Epithelial cell of proximal tubule (primary cell): ENCODE measurements around the gene ACACB. TPM values are rescaled to one million over a fixed set of nuclear protein-coding genes. Genes with fewer than 3 reads are reported as not detected.

ENCODE experiments used
- DNase-seq: peaks from one replicate; pipeline ENCODE4 v3.0.0-alpha.2; 2011; ENCODE audit warnings: low read depth
- H3K4me3 ChIP-seq: 2 replicates; pipeline ENCODE4 v1.5.1; 2011; ENCODE audit warnings: low read depth, mild to moderate bottlenecking, low read length
- CTCF ChIP-seq: conservative IDR thresholded peaks from 2 replicates; pipeline ENCODE4 v1.5.1; 2012; ENCODE audit warnings: low read depth, mild to moderate bottlenecking, low read length
- total RNA-seq: library from RNA; depleted of rRNA; stranded (reverse); fragments of >200 nt; gene quantifications from 2 replicates; pipeline ENCODE4 v1.2.3, GENCODE V29; 2015

Gene ACACB
- total RNA-seq, 1 donor from 2014 or later, result 26.5 TPM

DNA sequence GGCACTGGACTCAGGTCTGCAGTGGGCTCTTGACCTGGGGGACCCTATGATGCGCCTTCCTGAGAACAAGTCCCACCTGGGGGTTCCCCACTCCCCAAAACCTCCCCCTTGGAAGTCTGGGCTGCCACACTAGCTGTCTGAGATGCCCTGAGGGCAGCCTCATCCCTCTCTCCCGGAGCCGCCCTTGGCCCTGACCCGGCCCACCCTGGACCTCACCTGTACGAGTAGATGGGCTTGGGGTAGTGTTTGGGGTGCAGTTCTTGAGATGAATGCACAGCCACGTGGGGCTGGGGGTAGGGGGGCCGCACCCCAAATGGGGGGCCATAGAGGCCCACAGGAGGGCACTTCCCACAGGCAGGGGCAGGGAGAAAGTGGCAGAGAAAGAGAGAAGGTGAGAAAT lies 170.8 kb downstream of the ACACB start:
- H3K4me3 ChIP-seq, result no peak overlapping the region
- no peak for DNase-seq
- TF ChIP-seq CTCF, result no peak

DNA sequence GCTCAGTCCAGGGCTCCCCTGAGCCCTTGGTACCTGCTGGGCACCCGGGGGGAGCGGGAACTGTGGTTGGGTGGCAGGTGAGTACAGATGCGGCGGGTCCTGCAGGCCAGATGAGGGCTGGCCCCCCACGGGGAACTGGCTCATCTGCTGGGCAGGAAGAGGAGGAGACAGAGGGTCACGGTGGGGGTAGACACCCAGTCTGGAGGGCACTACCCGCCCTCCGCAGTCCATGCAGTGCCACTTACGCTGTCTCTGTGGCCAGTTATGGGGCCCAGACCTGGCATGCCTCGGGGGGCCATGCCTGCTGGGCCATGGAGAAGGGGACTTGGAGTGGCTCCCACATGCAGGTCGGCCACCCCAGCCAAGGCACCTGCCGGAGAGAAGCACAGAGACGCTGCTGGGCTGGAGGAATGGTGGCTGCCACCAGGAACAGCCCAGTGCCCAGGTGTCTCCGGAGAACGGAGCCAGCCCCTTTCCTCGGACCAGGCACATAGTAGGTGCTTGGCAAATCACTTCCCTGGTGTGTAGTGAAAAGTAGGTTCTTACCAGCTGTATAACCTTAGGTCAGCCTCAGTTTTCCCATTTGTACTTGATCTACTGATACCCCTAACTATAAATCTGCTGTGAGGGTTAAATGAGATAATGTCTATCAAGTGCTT lies 171.6 kb downstream of the ACACB start:
- no peak overlapping the region for H3K4me3 ChIP-seq
- no peak for DNase-seq
- TF ChIP-seq CTCF, result no peak

GRCh38 chr12:109288571-109288970 lies 172.2 kb downstream of the ACACB start:
- no peak for TF ChIP-seq CTCF
- no peak overlapping the region for H3K4me3 ChIP-seq
- DNase-seq, result no peak

GRCh38 chr12:109289004-109289403 lies 172.6 kb downstream of the ACACB start:
- H3K4me3 ChIP-seq, result no peak overlapping the region
- no peak for DNase-seq
- TF ChIP-seq CTCF, result no peak

- no peak for DNase-seq
- H3K4me3 ChIP-seq, result no peak overlapping the region
- TF ChIP-seq CTCF, result no peak
These were observed 173.2 kb downstream of the ACACB start for GRCh38 chr12:109289551-109289950.

DNA sequence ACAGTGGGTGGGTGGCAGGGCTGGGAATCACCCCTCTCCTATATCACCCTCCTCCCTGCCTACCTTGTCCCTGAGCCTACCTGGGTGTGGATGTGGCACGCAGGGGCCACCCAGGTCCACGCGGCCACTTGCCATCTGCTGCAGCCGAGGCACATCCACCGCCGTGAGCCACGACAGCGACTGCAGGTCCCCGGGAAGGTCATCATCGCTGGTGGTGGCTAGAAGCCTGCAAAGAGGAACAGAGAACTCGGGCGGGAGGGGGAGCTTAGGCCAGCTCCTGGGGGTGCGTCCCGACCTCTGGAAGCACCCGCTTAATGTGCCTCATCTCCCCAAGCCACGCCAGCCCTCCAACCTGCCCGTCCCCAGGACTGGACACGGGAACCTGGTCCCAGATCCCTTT lies 173.7 kb downstream of the ACACB start:
- no peak for TF ChIP-seq CTCF
- DNase-seq, result no peak
- no peak overlapping the region for H3K4me3 ChIP-seq

DNA sequence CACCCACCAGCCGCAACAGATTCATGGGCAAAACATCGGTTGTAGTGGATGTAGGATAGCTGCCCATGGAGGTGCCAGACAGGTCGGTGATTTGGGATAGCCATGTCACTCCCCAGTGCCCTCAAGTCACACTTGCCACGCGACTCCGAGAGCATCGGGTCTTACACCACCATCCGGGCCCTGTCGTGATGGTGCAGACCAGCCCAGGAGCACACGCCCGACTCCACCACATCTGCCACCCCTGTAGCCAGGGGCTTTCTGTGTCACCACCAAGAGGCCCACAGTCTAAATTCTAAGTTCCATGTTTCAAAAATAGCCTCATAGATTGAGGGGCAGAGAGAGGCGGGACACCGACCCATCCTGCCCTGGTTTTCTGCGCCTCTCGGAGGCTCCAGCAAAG lies 174.7 kb downstream of the ACACB start:
- DNase-seq, result no peak
- H3K4me3 ChIP-seq, result no peak overlapping the region
- TF ChIP-seq CTCF, result no peak
